ENCODE results near the gene TNFRSF1B. TPM values are rescaled to one million over a fixed set of nuclear protein-coding genes. Genes with fewer than 3 reads are reported as not detected.

Gene TNFRSF1B
- total RNA-seq, 1 donor from 2014 or later, result 5.1 TPM

DNA sequence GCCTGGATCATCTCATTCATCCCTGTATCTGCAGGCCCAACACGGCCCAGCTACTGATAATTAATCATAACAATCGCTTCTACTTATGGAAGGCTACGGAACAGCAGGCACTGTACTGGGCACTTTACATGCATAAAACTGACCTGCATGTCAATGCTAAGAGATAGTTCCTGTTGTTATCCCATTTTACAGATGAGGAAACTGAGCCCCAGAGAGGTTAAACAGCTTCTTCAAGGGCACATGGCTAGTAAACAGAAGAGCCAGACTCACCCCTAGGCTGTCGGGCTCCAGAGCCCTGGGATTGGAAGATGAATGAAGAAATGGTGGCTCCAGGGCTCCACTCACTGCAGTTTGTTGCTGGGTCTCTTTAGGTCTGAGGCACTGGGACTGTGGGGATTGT, 35.8 kb downstream of the TNFRSF1B start:
- no peak overlapping the region for H3K27ac Mint-ChIP-seq (ENCODE audit: unreplicated experiment)
- H3K4me3 Mint-ChIP-seq (ENCODE audit: unreplicated experiment), result no peak overlapping the region
- peaks cover 4% of the 10 kb centered on the region for H3K27me3 Mint-ChIP-seq (ENCODE audit: unreplicated experiment)
- peaks cover 5% of the 10 kb centered on the region for H3K9me3 Mint-ChIP-seq (ENCODE audit: unreplicated experiment)
- H3K36me3 Mint-ChIP-seq (ENCODE audit: unreplicated experiment), result no peaks in the 10 kb centered on the region
- DNase-seq, result no peak
- H3K4me1 Mint-ChIP-seq (ENCODE audit: low read depth, unreplicated experiment), result peaks cover 16% of the 10 kb centered on the region
- TF ChIP-seq, protein P1, sequence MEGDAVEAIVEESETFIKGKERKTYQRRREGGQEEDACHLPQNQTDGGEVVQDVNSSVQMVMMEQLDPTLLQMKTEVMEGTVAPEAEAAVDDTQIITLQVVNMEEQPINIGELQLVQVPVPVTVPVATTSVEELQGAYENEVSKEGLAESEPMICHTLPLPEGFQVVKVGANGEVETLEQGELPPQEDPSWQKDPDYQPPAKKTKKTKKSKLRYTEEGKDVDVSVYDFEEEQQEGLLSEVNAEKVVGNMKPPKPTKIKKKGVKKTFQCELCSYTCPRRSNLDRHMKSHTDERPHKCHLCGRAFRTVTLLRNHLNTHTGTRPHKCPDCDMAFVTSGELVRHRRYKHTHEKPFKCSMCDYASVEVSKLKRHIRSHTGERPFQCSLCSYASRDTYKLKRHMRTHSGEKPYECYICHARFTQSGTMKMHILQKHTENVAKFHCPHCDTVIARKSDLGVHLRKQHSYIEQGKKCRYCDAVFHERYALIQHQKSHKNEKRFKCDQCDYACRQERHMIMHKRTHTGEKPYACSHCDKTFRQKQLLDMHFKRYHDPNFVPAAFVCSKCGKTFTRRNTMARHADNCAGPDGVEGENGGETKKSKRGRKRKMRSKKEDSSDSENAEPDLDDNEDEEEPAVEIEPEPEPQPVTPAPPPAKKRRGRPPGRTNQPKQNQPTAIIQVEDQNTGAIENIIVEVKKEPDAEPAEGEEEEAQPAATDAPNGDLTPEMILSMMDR (IDR thresholded peaks at IDR 0.05; ENCODE audit: partially characterized antibody, unreplicated experiment), result no peak

DNA sequence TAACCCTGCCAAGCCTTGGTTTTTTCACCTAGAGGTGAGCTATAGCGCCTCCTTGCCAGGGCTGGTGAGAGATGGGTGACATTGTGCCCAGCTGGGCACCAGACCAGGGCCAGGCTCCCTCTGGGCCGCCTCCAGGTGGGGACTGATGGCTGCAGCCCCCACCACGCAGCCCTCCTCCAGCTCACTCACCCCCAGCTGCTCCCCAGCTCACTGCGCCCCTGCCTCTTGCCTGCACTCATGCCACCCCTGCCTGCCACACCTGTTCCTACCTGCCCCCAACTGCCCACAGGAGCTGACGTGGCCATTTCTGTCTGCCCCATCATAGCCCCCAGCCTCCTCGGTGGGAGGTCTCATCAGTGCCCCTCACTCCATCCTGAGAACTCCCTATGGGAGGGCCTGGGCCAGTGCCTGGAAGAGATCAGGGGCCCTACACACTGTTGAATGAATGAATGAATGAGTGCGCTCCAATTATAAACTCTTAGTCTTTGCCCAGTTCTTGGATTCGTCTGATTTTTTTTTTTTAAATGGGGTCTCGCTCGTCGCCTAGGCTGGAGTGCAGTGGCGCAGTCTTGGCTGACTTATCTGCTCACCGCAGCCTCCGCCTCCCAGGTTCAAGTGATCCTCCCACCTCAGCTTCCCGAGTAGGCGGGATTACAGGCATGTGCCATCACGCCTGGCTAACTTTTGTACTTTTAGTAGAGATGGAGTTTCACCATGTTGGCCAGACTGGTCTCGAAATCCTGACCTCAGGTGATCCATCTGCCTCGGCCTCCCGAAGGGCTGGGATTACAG, 36.6 kb downstream of the TNFRSF1B start:
- H3K9me3 Mint-ChIP-seq (ENCODE audit: unreplicated experiment), result peaks cover 2% of the 10 kb centered on the region
- H3K27me3 Mint-ChIP-seq (ENCODE audit: unreplicated experiment), result peaks cover 2% of the 10 kb centered on the region
- H3K27ac Mint-ChIP-seq (ENCODE audit: unreplicated experiment), result no peak overlapping the region
- H3K36me3 Mint-ChIP-seq (ENCODE audit: unreplicated experiment), result no peaks in the 10 kb centered on the region
- no peak for DNase-seq
- TF ChIP-seq, protein P1 (IDR thresholded peaks at IDR 0.05; ENCODE audit: partially characterized antibody, unreplicated experiment), result no peak
- peaks cover 16% of the 10 kb centered on the region for H3K4me1 Mint-ChIP-seq (ENCODE audit: low read depth, unreplicated experiment)
- H3K4me3 Mint-ChIP-seq (ENCODE audit: unreplicated experiment), result no peak overlapping the region

DNA sequence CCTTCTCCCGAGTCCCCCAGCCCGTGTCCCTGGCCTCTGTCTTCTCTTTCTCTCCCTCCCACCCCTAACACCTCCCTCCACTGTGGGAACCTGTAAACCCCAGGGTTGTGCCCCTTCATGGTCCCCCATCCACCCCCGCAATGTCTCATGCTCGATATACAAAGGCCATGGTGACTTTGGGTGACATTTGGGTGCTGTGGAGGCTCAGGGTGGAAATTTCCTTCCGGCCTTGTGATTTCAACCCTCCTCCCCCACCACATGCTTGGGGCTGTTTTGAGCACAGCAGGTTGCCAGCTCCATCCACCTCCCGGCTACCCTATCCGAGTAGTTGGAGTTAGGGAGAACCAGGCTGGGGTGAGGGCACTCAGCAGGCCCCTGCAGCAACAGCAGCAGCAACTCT, 37.3 kb downstream of the TNFRSF1B start:
- TF ChIP-seq, protein P1 (IDR thresholded peaks at IDR 0.05; ENCODE audit: partially characterized antibody, unreplicated experiment), result no peak
- no peak overlapping the region for H3K27ac Mint-ChIP-seq (ENCODE audit: unreplicated experiment)
- H3K4me3 Mint-ChIP-seq (ENCODE audit: unreplicated experiment), result no peak overlapping the region
- H3K27me3 Mint-ChIP-seq (ENCODE audit: unreplicated experiment), result peaks cover 2% of the 10 kb centered on the region
- peaks cover 16% of the 10 kb centered on the region for H3K4me1 Mint-ChIP-seq (ENCODE audit: low read depth, unreplicated experiment)
- no peaks in the 10 kb centered on the region for H3K36me3 Mint-ChIP-seq (ENCODE audit: unreplicated experiment)
- no peak for DNase-seq
- peaks cover 2% of the 10 kb centered on the region for H3K9me3 Mint-ChIP-seq (ENCODE audit: unreplicated experiment)

DNA sequence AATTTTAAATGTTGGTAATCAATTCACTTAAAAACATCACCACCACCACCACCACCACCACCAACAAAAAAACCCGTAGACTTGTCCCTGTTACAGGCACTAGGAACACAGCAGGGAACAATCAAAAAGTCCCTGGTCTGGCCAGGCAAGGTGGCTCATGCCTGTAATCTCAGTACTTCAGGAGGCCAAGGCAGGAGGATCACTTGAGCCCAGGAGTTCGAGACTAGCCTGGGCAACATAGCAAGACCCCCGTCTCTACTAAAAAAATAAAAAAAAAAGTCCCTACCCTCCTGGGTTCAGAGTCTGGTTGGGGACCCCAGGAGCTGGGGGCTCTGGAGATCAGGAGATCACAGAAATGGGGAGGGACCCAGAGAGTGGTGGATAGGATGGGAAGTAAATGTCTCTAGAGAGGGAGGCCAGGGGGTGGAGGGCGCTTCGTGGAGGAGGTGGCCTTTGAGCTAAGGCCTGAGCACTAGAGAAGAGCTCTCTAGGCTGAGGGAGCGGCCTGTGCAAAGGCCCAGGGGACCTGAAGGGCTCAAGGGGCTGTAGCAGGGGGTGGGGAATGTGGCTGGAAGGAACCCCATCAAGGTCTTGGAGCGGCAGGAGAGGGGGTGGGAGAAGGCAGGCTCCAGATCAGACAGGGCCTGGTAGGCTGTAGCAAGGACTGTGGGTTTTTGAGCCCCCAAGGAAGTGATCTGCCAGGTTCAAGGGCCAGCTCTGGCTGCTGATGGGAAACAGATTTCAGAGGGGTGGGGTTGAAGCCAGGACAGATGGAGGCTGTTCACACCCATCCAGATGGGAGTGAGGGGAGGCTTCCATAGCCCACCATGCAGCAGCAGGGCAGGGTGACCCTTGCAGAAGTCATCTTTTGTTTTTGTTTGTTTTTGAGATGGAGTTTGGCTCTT, 38.2 kb downstream of the TNFRSF1B start:
- H3K27ac Mint-ChIP-seq (ENCODE audit: unreplicated experiment), result peak overlapping the region; percentile 59

More for the DNA sequence above, 38.2 kb downstream of the TNFRSF1B start:
- Mint-ChIP-seq H3K9me3 (ENCODE audit: unreplicated experiment) (peaks cover 2% of the 10 kb centered on the region), H3K27me3 (ENCODE audit: unreplicated experiment) (peaks cover 2% of the 10 kb centered on the region), H3K4me1 (ENCODE audit: low read depth, unreplicated experiment) (peaks cover 11% of the 10 kb centered on the region), H3K4me3 (ENCODE audit: unreplicated experiment) (no peak overlapping the region), H3K36me3 (ENCODE audit: unreplicated experiment) (no peaks in the 10 kb centered on the region)
- no peak for DNase-seq
- TF ChIP-seq, protein P1 (IDR thresholded peaks at IDR 0.05; ENCODE audit: partially characterized antibody, unreplicated experiment), result no peak
